Measurements from ENCODE around the gene TMEM167A. TPM values are rescaled to one million over a fixed set of nuclear protein-coding genes. Genes with fewer than 3 reads are reported as not detected.

Gene TMEM167A
- polyA plus RNA-seq, 4 donors = 35.9 to 65.8 (median 44.2) TPM

DNA sequence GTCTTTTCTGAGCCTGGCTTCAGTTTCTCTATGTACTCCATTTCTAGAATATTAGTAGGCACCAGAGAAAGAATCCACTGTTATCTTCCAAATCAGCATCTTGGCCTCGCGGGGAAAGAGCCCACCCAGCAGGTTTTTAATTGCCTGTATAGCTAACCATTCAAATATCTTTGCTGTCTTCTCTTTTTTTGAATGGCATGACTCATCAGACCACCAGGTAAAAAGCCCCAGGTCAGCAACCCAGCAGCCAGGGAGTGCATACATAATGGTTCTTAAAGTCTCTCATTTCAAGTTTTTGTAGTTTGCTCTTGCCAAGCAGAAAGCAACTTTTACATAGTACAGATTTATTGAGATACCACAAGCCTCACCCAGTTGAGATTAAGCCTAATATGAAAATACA lies 50.7 kb downstream of the TMEM167A start:
- Histone ChIP-seq H3K27me3 (ENCODE audit: control insufficient read depth in 3 of 3, insufficient read depth in 3 of 3, low read length in 3 of 3) (no peaks in the 10 kb centered on the region), H3K9me3 (ENCODE audit: control insufficient read depth in 2 of 2, insufficient read depth in 1 of 2, low read depth in 1 of 2, low read length in 1 of 2) (no peaks in the 10 kb centered on the region), H3K4me3 (ENCODE audit: low read depth in 1 of 3, low read length in 3 of 3) (no peak overlapping the region), H3K4me1 (ENCODE audit: control insufficient read depth in 3 of 3, insufficient read depth in 2 of 3, low read depth in 1 of 3, low read length in 2 of 3) (no peaks in the 10 kb centered on the region), H3K36me3 (ENCODE audit: control insufficient read depth in 3 of 3, insufficient read depth in 2 of 3, low read depth in 1 of 3, low read length in 3 of 3) (no peaks in the 10 kb centered on the region), H3K27ac (ENCODE audit: low read depth in 1 of 3, low read length in 2 of 3) (no peak overlapping the region)
- no peak for FAIRE-seq
- no peak for DNase-seq
- WGBS, 3 donors = 75 to 90% (median 83%) methylated on average over 2 of the region's 2 CpGs

DNA sequence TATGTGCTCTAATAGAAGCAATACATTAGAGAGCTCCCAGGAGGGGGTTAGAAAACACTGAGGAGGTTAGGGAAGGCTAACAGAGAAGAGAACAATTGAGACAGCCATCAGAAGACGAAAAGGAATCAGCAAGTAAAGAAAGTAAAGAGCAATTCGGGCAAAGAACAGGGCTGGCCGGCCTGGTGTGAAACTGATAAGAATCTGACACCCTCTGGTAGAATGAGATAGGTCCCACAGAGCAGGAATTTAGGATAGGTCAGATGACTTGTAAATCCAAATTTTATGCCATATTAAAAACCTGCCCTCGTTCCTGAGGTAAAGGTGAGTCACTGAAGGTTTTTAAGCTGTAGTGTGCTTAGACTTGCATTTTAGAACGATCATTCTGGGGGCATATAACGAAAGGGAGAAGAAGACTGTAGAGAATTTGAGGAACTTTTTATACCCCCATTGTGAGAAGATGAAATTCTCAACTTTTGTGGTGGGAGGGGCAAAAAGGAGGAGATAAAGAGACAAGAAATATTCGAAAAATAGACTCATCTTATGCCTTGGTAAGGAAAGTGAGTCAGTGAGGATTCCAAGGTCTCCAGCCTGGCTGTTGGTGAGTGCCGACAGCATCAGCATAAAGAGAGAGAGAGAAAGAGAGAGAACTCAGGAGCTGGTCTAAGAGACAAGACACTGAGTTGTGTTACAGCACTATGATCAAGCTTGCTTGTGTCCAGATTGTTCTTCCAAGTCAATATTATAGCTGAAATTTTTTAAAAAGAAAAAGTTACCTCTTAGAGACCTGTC lies 51.3 kb downstream of the TMEM167A start:
- FAIRE-seq (no peak), DNase-seq (no peak)
- Histone ChIP-seq H3K9me3 (ENCODE audit: control insufficient read depth in 2 of 2, insufficient read depth in 1 of 2, low read depth in 1 of 2, low read length in 1 of 2) (no peaks in the 10 kb centered on the region), H3K4me1 (ENCODE audit: control insufficient read depth in 3 of 3, insufficient read depth in 2 of 3, low read depth in 1 of 3, low read length in 2 of 3) (no peaks in the 10 kb centered on the region), H3K36me3 (ENCODE audit: control insufficient read depth in 3 of 3, insufficient read depth in 2 of 3, low read depth in 1 of 3, low read length in 3 of 3) (no peaks in the 10 kb centered on the region), H3K4me3 (ENCODE audit: low read depth in 1 of 3, low read length in 3 of 3) (no peak overlapping the region), H3K27ac (ENCODE audit: low read depth in 1 of 3, low read length in 2 of 3) (no peak overlapping the region), H3K27me3 (ENCODE audit: control insufficient read depth in 3 of 3, insufficient read depth in 3 of 3, low read length in 3 of 3) (no peaks in the 10 kb centered on the region)
- WGBS, 3 donors = 81 to 92% (median 88%) methylated on average over 8 of the region's 8 CpGs

GRCh38 chr5:83022334-83022733 lies 54.9 kb downstream of the TMEM167A start:
- 90 to 93% (median 92%) methylated on average over 4 of the region's 4 CpGs for WGBS, 3 donors
- FAIRE-seq = no peak
- H3K4me3 ChIP-seq (ENCODE audit: low read depth in 1 of 3, low read length in 3 of 3) = no peak overlapping the region

GRCh38 chr5:83015676-83016075 lies 61.5 kb downstream of the TMEM167A start:
- Histone ChIP-seq H3K27me3 (ENCODE audit: control insufficient read depth in 3 of 3, insufficient read depth in 3 of 3, low read length in 3 of 3) (no peaks in the 10 kb centered on the region), H3K27ac (ENCODE audit: low read depth in 1 of 3, low read length in 2 of 3) (no peak overlapping the region), H3K9me3 (ENCODE audit: control insufficient read depth in 2 of 2, insufficient read depth in 1 of 2, low read depth in 1 of 2, low read length in 1 of 2) (peaks cover 0 to 5% of the 10 kb centered on the region in 2 donors), H3K36me3 (ENCODE audit: control insufficient read depth in 3 of 3, insufficient read depth in 2 of 3, low read depth in 1 of 3, low read length in 3 of 3) (no peaks in the 10 kb centered on the region), H3K4me3 (ENCODE audit: low read depth in 1 of 3, low read length in 3 of 3) (no peak overlapping the region), H3K4me1 (ENCODE audit: control insufficient read depth in 3 of 3, insufficient read depth in 2 of 3, low read depth in 1 of 3, low read length in 2 of 3) (no peaks in the 10 kb centered on the region)
- WGBS, 3 donors = 47 to 62% (median 56%) methylated on average over 2 of the region's 2 CpGs
- FAIRE-seq = no peak
- DNase-seq = no peak

More at GRCh38 chr5:83022334-83022733, 54.9 kb downstream of the TMEM167A start:
- H3K36me3 ChIP-seq (ENCODE audit: control insufficient read depth in 3 of 3, insufficient read depth in 2 of 3, low read depth in 1 of 3, low read length in 3 of 3) = no peaks in the 10 kb centered on the region
- no peaks in the 10 kb centered on the region for H3K27me3 ChIP-seq (ENCODE audit: control insufficient read depth in 3 of 3, insufficient read depth in 3 of 3, low read length in 3 of 3)
- H3K27ac ChIP-seq (ENCODE audit: low read depth in 1 of 3, low read length in 2 of 3) = no peak overlapping the region
- H3K9me3 ChIP-seq (ENCODE audit: control insufficient read depth in 2 of 2, insufficient read depth in 1 of 2, low read depth in 1 of 2, low read length in 1 of 2) = no peaks in the 10 kb centered on the region
- no peaks in the 10 kb centered on the region for H3K4me1 ChIP-seq (ENCODE audit: control insufficient read depth in 3 of 3, insufficient read depth in 2 of 3, low read depth in 1 of 3, low read length in 2 of 3)
- no peak for DNase-seq

- Histone ChIP-seq H3K4me1 (ENCODE audit: control insufficient read depth in 3 of 3, insufficient read depth in 2 of 3, low read depth in 1 of 3, low read length in 2 of 3) (no peaks in the 10 kb centered on the region), H3K4me3 (ENCODE audit: low read depth in 1 of 3, low read length in 3 of 3) (no peak overlapping the region), H3K27me3 (ENCODE audit: control insufficient read depth in 3 of 3, insufficient read depth in 3 of 3, low read length in 3 of 3) (no peaks in the 10 kb centered on the region), H3K27ac (ENCODE audit: low read depth in 1 of 3, low read length in 2 of 3) (no peak overlapping the region), H3K9me3 (ENCODE audit: control insufficient read depth in 2 of 2, insufficient read depth in 1 of 2, low read depth in 1 of 2, low read length in 1 of 2) (peaks cover 0 to 5% of the 10 kb centered on the region in 2 donors), H3K36me3 (ENCODE audit: control insufficient read depth in 3 of 3, insufficient read depth in 2 of 3, low read depth in 1 of 3, low read length in 3 of 3) (no peaks in the 10 kb centered on the region)
- 76 to 95% (median 86%) methylated on average over 3 of the region's 3 CpGs for WGBS, 3 donors
- FAIRE-seq = no peak
- DNase-seq = no peak
These were observed 65.2 kb downstream of the TMEM167A start for GRCh38 chr5:83011985-83012384.

DNA sequence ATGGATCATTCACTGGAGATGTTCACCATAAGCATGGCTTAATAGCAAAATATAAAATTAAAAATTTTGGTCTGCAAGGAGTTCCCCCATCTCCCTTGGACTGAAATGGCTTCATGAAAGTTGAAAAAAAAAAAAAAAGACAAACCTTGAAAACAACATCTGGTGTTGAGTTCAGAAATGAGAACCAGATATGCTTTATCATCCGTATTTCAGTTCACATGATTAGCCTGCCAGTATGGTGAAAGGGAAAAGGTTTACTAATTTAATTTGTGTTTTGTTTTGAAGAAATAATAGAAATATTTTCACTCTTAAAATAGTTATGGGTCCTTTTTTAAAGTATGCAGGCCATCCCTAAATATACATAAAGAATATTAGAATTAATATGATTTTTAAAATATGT lies 67.8 kb downstream of the TMEM167A start:
- Histone ChIP-seq H3K4me1 (ENCODE audit: control insufficient read depth in 3 of 3, insufficient read depth in 2 of 3, low read depth in 1 of 3, low read length in 2 of 3) (no peaks in the 10 kb centered on the region), H3K4me3 (ENCODE audit: low read depth in 1 of 3, low read length in 3 of 3) (no peak overlapping the region), H3K27ac (ENCODE audit: low read depth in 1 of 3, low read length in 2 of 3) (no peak overlapping the region), H3K9me3 (ENCODE audit: control insufficient read depth in 2 of 2, insufficient read depth in 1 of 2, low read depth in 1 of 2, low read length in 1 of 2) (peaks cover 0 to 5% of the 10 kb centered on the region in 2 donors), H3K27me3 (ENCODE audit: control insufficient read depth in 3 of 3, insufficient read depth in 3 of 3, low read length in 3 of 3) (no peaks in the 10 kb centered on the region), H3K36me3 (ENCODE audit: control insufficient read depth in 3 of 3, insufficient read depth in 2 of 3, low read depth in 1 of 3, low read length in 3 of 3) (no peaks in the 10 kb centered on the region)
- no peak for FAIRE-seq
- WGBS, 3 donors = 81 to 87% (median 86%) methylated on average over 1 of the region's 1 CpG
- DNase-seq = no peak

DNA sequence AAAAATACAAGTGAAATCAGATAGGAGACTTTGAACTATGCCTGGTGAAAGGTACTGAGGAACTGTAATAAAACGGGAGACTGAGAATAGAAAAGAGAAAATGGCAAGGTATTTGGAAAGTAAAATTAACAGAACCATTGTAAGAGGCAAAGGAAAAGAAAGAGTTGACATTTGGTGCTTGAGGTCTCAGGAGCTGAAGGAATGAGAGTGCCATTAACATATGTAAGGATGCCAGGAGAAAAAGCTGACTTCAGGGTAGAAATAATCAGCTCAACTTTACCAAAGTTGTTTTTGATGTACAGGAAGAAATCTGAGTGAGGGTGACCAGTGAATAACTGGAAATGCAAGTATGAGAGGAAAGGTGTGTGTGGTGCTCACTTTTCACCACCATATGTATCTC lies 69.4 kb downstream of the TMEM167A start:
- H3K36me3 ChIP-seq (ENCODE audit: control insufficient read depth in 3 of 3, insufficient read depth in 2 of 3, low read depth in 1 of 3, low read length in 3 of 3) = no peaks in the 10 kb centered on the region
- FAIRE-seq (no peak), DNase-seq (no peak)
- no peak overlapping the region for H3K27ac ChIP-seq (ENCODE audit: low read depth in 1 of 3, low read length in 2 of 3)
- H3K4me1 ChIP-seq (ENCODE audit: control insufficient read depth in 3 of 3, insufficient read depth in 2 of 3, low read depth in 1 of 3, low read length in 2 of 3) = no peaks in the 10 kb centered on the region
- WGBS, 3 donors = 25 to 68% (median 48%) methylated on average over 1 of the region's 1 CpG
- H3K4me3 ChIP-seq (ENCODE audit: low read depth in 1 of 3, low read length in 3 of 3) = no peak overlapping the region
- peaks cover 0 to 5% of the 10 kb centered on the region in 2 donors for H3K9me3 ChIP-seq (ENCODE audit: control insufficient read depth in 2 of 2, insufficient read depth in 1 of 2, low read depth in 1 of 2, low read length in 1 of 2)
- H3K27me3 ChIP-seq (ENCODE audit: control insufficient read depth in 3 of 3, insufficient read depth in 3 of 3, low read length in 3 of 3) = no peaks in the 10 kb centered on the region

DNA sequence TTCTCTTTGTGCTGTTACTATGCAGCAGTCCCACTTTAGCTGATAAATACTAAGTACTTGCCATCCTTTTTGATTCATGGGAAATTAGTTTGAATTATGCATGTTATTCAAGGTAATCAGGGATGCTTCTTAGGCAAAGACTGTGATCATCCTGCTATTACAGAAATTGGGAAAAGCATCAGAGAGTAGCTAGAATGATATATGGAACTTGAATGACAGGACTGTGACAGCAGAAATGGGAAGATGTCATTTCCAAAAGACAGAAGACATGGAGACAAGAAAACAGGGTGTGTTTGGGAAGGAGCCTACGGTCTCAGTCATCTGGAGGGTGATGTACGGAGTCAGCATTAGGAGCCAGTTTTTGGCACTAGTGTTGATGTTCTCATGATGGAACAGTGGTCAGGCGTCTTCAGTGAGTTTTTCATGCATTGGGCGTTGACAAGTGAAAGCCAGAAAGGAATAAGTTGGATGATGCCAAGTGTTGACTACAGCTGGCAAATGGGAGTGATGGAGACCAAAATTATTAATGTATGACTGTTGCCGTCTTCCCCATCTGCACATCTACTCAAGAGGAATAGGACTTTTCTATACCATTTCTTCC lies 70.4 kb downstream of the TMEM167A start:
- no peaks in the 10 kb centered on the region for H3K27me3 ChIP-seq (ENCODE audit: control insufficient read depth in 3 of 3, insufficient read depth in 3 of 3, low read length in 3 of 3)
- H3K4me1 ChIP-seq (ENCODE audit: control insufficient read depth in 3 of 3, insufficient read depth in 2 of 3, low read depth in 1 of 3, low read length in 2 of 3) = no peaks in the 10 kb centered on the region
- DNase-seq (no peak), FAIRE-seq (no peak)
- no peak overlapping the region for H3K4me3 ChIP-seq (ENCODE audit: low read depth in 1 of 3, low read length in 3 of 3)
- peaks cover 0 to 2% of the 10 kb centered on the region in 2 donors for H3K9me3 ChIP-seq (ENCODE audit: control insufficient read depth in 2 of 2, insufficient read depth in 1 of 2, low read depth in 1 of 2, low read length in 1 of 2)
- WGBS, 3 donors = 89 to 99% (median 93%) methylated on average over 5 of the region's 5 CpGs
- H3K36me3 ChIP-seq (ENCODE audit: control insufficient read depth in 3 of 3, insufficient read depth in 2 of 3, low read depth in 1 of 3, low read length in 3 of 3) = no peaks in the 10 kb centered on the region
- H3K27ac ChIP-seq (ENCODE audit: low read depth in 1 of 3, low read length in 2 of 3) = no peak overlapping the region

Data from small intestine (tissue), 7 donors.